Smooth muscle cell (in vitro differentiated cells): ENCODE measurements around the gene ZNF655. TPM values are rescaled to one million over a fixed set of nuclear protein-coding genes. Genes with fewer than 3 reads are reported as not detected.

Experiments used
- DNase-seq: peaks from one replicate; lab custom pipeline; 2025; ENCODE audit not compliant: unreplicated experiment; lab: John Stamatoyannopoulos, UW
- H2AFZ ChIP-seq: fragments of 200-600 bp; sonication (generic); 2 replicates; pipeline ENCODE4 v1.6.0; 2016; ENCODE audit warnings: antibody characterized with exemption, low read depth, mild to moderate bottlenecking
- H3F3A ChIP-seq: fragments of 200-600 bp; sonication (generic); 2 replicates; pipeline ENCODE4 v1.6.0; 2017; ENCODE audit warnings: antibody characterized with exemption, low read depth
- H3K27ac ChIP-seq: fragments of 200-600 bp; sonication (generic); 2 replicates; pipeline ENCODE4 v1.5.1; 2016; ENCODE audit warnings: low read depth, mild to moderate bottlenecking
- H3K27me3 ChIP-seq: fragments of 200-600 bp; sonication (generic); 2 replicates; pipeline ENCODE4 v1.6.1; 2016; ENCODE audit warnings: low read depth, mild to moderate bottlenecking
- H3K36me3 ChIP-seq: fragments of 200-600 bp; sonication (generic); 2 replicates; pipeline ENCODE4 v1.5.1; 2016; ENCODE audit warnings: low read depth
- H3K4me1 ChIP-seq: fragments of 200-600 bp; sonication (generic); 2 replicates; pipeline ENCODE4 v1.5.1; 2016; ENCODE audit warnings: low read depth
- H3K4me2 ChIP-seq: fragments of 200-600 bp; sonication (generic); 2 replicates; pipeline ENCODE4 v1.6.0; 2016; ENCODE audit warnings: mild to moderate bottlenecking
- H3K4me3 ChIP-seq: fragments of 200-600 bp; sonication (generic); 2 replicates; pipeline ENCODE4 v1.5.1; 2016; ENCODE audit warnings: mild to moderate bottlenecking
- H3K79me2 ChIP-seq: fragments of 200-600 bp; sonication (generic); 2 replicates; pipeline ENCODE4 v1.6.0; 2016; ENCODE audit warnings: low read depth, mild to moderate bottlenecking
- H3K9ac ChIP-seq: fragments of 200-600 bp; sonication (generic); 2 replicates; pipeline ENCODE4 v1.6.0; 2016; ENCODE audit warnings: low read depth
- H3K9me3 ChIP-seq: fragments of 200-600 bp; sonication (generic); replicated peaks from 2 replicates; pipeline ENCODE4 v1.5.1; 2016; ENCODE audit warnings: low read depth
- H4K20me1 ChIP-seq: fragments of 200-600 bp; sonication (generic); 2 replicates; pipeline ENCODE4 v1.6.0; 2016; ENCODE audit warnings: low read depth
- WGBS: methylation state at CpG from one replicate; pipeline ENCODE4 v1.1.7; 2016; ENCODE audit warnings: low lambda C conversion rate; 5-methylcytosine and 5-hydroxymethylcytosine counted together
- polyA plus RNA-seq: library from polyadenylated mRNA; unstranded; fragments of >200 nt; fragmentation: Nextera tagmentation; extraction: Ambion mirVana; gene quantifications from 2 replicates; pipeline ENCODE4 v1.2.1, GENCODE V29; 2016
- total RNA-seq: library from RNA; depleted of rRNA; stranded (reverse); fragments of >200 nt; gene quantifications from 2 replicates; pipeline ENCODE4 v1.2.3, GENCODE V29; 2014
- TF ChIP-seq, protein P1 (sequence below): fragments of 200-600 bp; sonication (generic); IDR thresholded peaks from 2 replicates; pipeline ENCODE4 v1.5.1; 2017; ENCODE audit warnings: borderline replicate concordance, mild to moderate bottlenecking, antibody characterized with exemption; ENCODE audit not compliant: insufficient read depth, poor library complexity, severe bottlenecking

The ZNF655 gene
- total and polyA plus RNA-seq, 2 experiments from 2014 or later = 21.6 to 67.2 TPM

DNA sequence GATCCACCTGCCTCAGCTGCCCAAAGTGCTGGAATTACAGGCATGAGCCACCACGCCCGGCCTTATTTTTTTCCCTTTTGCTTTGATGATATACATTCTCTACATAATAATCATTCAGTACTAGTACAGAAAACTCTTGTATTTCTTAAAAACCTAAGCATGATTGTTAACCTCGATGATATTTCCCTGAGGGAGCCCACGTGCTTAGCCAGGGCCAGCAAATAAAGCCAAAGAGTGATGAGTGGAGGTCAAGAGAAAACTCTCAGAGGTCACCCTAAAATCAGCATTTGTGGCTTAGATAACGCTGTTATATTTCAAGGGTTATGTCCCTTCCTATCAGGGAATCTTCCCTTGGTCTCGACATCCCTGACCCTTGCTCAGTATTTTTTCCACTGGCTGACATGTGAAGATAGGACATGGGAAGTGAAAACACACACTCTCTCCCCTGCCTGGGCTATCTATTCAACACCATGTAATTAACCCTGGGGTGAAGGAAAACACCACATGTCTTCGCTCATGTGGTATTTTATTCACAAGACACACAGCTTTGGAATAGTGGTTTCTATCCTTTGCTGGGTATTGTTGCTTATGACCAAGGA, 19.1 kb upstream of the ZNF655 start:
- H3K9me3 ChIP-seq = peaks cover 7% of the 10 kb centered on the region
- no peaks in the 10 kb centered on the region for H3K4me1 ChIP-seq
- H3K27me3 ChIP-seq = no peaks in the 10 kb centered on the region
- H3K9ac ChIP-seq = no peak overlapping the region
- H3K79me2 ChIP-seq = no peaks in the 10 kb centered on the region
- H2AFZ ChIP-seq = no peak overlapping the region
- H3K4me2 ChIP-seq = no peak overlapping the region
- H3F3A ChIP-seq = no peaks in the 10 kb centered on the region
- H3K36me3 ChIP-seq = no peaks in the 10 kb centered on the region
- no peak for DNase-seq
- 92% methylated on average over 7 of the region's 7 CpGs for WGBS
- TF ChIP-seq, protein P1, sequence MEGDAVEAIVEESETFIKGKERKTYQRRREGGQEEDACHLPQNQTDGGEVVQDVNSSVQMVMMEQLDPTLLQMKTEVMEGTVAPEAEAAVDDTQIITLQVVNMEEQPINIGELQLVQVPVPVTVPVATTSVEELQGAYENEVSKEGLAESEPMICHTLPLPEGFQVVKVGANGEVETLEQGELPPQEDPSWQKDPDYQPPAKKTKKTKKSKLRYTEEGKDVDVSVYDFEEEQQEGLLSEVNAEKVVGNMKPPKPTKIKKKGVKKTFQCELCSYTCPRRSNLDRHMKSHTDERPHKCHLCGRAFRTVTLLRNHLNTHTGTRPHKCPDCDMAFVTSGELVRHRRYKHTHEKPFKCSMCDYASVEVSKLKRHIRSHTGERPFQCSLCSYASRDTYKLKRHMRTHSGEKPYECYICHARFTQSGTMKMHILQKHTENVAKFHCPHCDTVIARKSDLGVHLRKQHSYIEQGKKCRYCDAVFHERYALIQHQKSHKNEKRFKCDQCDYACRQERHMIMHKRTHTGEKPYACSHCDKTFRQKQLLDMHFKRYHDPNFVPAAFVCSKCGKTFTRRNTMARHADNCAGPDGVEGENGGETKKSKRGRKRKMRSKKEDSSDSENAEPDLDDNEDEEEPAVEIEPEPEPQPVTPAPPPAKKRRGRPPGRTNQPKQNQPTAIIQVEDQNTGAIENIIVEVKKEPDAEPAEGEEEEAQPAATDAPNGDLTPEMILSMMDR = no peak
- no peak overlapping the region for H3K27ac ChIP-seq
- H3K4me3 ChIP-seq = no peak overlapping the region
- H4K20me1 ChIP-seq = no peaks in the 10 kb centered on the region

DNA sequence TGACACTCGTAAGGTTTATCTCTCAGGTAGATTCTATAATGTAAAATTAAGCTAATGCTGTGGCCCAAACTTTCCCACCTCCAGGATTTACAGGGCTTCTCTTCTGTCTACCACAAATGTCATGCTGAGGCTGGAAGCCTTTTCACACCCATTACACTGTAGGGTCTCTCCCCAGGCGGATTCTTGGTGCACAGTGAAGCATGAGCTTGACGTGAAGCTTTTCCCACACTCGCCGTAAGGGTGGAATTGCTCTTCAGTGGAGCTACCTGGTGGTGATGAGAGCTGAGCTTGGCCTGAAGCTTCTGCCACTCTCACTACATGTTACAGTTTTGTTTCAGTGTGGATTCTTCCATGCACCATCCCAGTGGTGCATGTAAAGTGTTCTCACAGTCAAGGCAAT, 17.9 kb upstream of the ZNF655 start:
- no peaks in the 10 kb centered on the region for H3K4me1 ChIP-seq
- H3K27ac ChIP-seq = no peak overlapping the region
- DNase-seq = no peak
- H2AFZ ChIP-seq = no peak overlapping the region
- H3K27me3 ChIP-seq = no peaks in the 10 kb centered on the region
- no peaks in the 10 kb centered on the region for H4K20me1 ChIP-seq
- 95% methylated on average over 5 of the region's 5 CpGs for WGBS
- no peaks in the 10 kb centered on the region for H3F3A ChIP-seq
- H3K79me2 ChIP-seq = no peaks in the 10 kb centered on the region
- no peak overlapping the region for H3K4me2 ChIP-seq
- H3K4me3 ChIP-seq = no peak overlapping the region
- TF ChIP-seq, protein P1 = no peak
- no peaks in the 10 kb centered on the region for H3K36me3 ChIP-seq
- peaks cover 11% of the 10 kb centered on the region for H3K9me3 ChIP-seq
- H3K9ac ChIP-seq = no peak overlapping the region

DNA sequence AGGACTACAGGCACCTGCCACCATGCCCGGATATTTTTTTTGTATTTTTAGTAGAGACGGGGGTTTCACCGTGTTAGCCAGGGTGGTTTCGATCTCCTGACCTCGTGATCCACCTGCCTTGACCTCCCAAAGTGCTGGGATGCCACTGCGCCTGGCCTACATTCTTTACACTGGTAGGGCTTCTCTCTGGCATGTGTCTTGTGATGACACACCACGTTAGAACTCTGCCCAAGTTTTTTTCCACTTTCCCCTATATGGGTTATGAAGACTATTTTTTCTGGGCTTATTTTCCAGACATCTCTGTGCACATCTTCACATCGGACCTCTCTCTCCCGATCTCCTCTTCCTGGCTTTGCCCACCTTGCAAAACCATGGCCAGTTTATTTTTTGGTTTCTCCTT, 17.2 kb upstream of the ZNF655 start:
- 92% methylated on average over 9 of the region's 9 CpGs for WGBS

More for the DNA sequence above, 17.2 kb upstream of the ZNF655 start:
- TF ChIP-seq, protein P1 = no peak
- no peak for DNase-seq
- Histone ChIP-seq H3K79me2 (no peaks in the 10 kb centered on the region), H3K36me3 (no peaks in the 10 kb centered on the region), H2AFZ (no peak overlapping the region), H3K27ac (no peak overlapping the region), H3K4me2 (no peak overlapping the region), H3K9me3 (peaks cover 11% of the 10 kb centered on the region), H3K4me3 (no peak overlapping the region), H3K27me3 (no peaks in the 10 kb centered on the region), H4K20me1 (no peaks in the 10 kb centered on the region), H3K9ac (no peak overlapping the region), H3F3A (no peaks in the 10 kb centered on the region), H3K4me1 (no peaks in the 10 kb centered on the region)
